Osteocyte (in vitro differentiated cells): ENCODE data around the gene NUDT15. TPM values are rescaled to one million over a fixed set of nuclear protein-coding genes. Genes with fewer than 3 reads are reported as not detected.

ENCODE experiments used
- DNase-seq: peaks from one replicate; pipeline ENCODE4 v3.0.0; 2021; ENCODE audit warnings: mixed read lengths; ENCODE audit not compliant: unreplicated experiment; ENCODE audit errors: extremely low spot score
- H3K27ac Mint-ChIP-seq: one replicate; pipeline ENCODE4 v1.8.0; 2021; ENCODE audit warnings: mild to moderate bottlenecking, mixed read lengths; ENCODE audit not compliant: unreplicated experiment
- H3K27me3 Mint-ChIP-seq: one replicate; pipeline ENCODE4 v1.8.0; 2021; ENCODE audit warnings: mixed read lengths; ENCODE audit not compliant: unreplicated experiment
- H3K36me3 Mint-ChIP-seq: one replicate; pipeline ENCODE4 v1.8.0; 2021; ENCODE audit warnings: mixed read lengths; ENCODE audit not compliant: unreplicated experiment
- H3K4me1 Mint-ChIP-seq: one replicate; pipeline ENCODE4 v1.8.0; 2021; ENCODE audit warnings: mixed read lengths; ENCODE audit not compliant: unreplicated experiment
- H3K4me3 Mint-ChIP-seq: one replicate; pipeline ENCODE4 v1.8.0; 2021; ENCODE audit warnings: mild to moderate bottlenecking, moderate library complexity, mixed read lengths; ENCODE audit not compliant: unreplicated experiment
- H3K9me3 Mint-ChIP-seq: one replicate; pipeline ENCODE4 v1.8.0; 2021; ENCODE audit warnings: mixed read lengths; ENCODE audit not compliant: unreplicated experiment
- CTCF ChIP-seq: fragments of 200-600 bp; sonication (generic); IDR thresholded peaks from 2 replicates; pipeline ENCODE4 v1.5.0; 2021; ENCODE audit warnings: antibody characterized with exemption, mild to moderate bottlenecking, moderate library complexity
- long read RNA-seq: library from polyadenylated mRNA; unstranded; transcript quantifications from one replicate; pipeline ENCODE4 v2.0.0, GENCODE V29; 2021
- total RNA-seq: library from RNA; stranded (reverse); gene quantifications from 2 replicates; pipeline ENCODE4 v1.2.1, GENCODE V29; 2021

Gene NUDT15
- total RNA-seq = 9.0 and 9.3 TPM in 2 replicates
- long read RNA-seq, transcript NUDT15-201 (3 exons, 2,098 nt) = major isoform, 96 of 97 reads
- long read RNA-seq, partial matches to known transcripts = 0 of 97 reads
- long read RNA-seq, other reads (novel, unspliced or antisense) = 1 of 97 reads

- peak within 1 kb of the TSS; percentile 80 for H3K4me3 Mint-ChIP-seq
- no peaks in the 10 kb centered on the region for H3K27me3 Mint-ChIP-seq
- DNase-seq = peak; percentile 98
- H3K27ac Mint-ChIP-seq = peak within 1 kb of the TSS; percentile 99
- H3K9me3 Mint-ChIP-seq = no peaks in the 10 kb centered on the region
- peaks cover 14% of the 10 kb centered on the region for H3K36me3 Mint-ChIP-seq
- H3K4me1 Mint-ChIP-seq = peaks cover 29% of the 10 kb centered on the region
- TF ChIP-seq CTCF = peak; percentile 99
Measured at GRCh38 chr13:48037346-48038173, at the start of gene NUDT15. NUDT15 (plus strand) TSS chr13:48037726; CDS start chr13:48037747, 21 bp downstream.

GRCh38 chr13:47990427-47990826, 47.1 kb upstream of the NUDT15 start:
- DNase-seq = no peak
- H3K36me3 Mint-ChIP-seq = peaks cover 41% of the 10 kb centered on the region
- no peaks in the 10 kb centered on the region for H3K4me1 Mint-ChIP-seq
- H3K27me3 Mint-ChIP-seq = no peaks in the 10 kb centered on the region
- H3K9me3 Mint-ChIP-seq = no peaks in the 10 kb centered on the region
- no peak overlapping the region for H3K4me3 Mint-ChIP-seq
- H3K27ac Mint-ChIP-seq = no peak overlapping the region
- no peak for TF ChIP-seq CTCF

GRCh38 chr13:47990920-47991466, 46.5 kb upstream of the NUDT15 start:
- Mint-ChIP-seq H3K4me3 (no peak overlapping the region), H3K36me3 (peaks cover 36% of the 10 kb centered on the region), H3K4me1 (no peaks in the 10 kb centered on the region), H3K9me3 (no peaks in the 10 kb centered on the region), H3K27ac (no peak overlapping the region), H3K27me3 (no peaks in the 10 kb centered on the region)
- TF ChIP-seq CTCF = no peak
- no peak for DNase-seq

GRCh38 chr13:47991859-47992258, 45.7 kb upstream of the NUDT15 start:
- Mint-ChIP-seq H3K27ac (no peak overlapping the region), H3K27me3 (no peaks in the 10 kb centered on the region), H3K4me3 (no peak overlapping the region), H3K9me3 (no peaks in the 10 kb centered on the region), H3K4me1 (no peaks in the 10 kb centered on the region), H3K36me3 (peaks cover 37% of the 10 kb centered on the region)
- no peak for TF ChIP-seq CTCF
- no peak for DNase-seq

GRCh38 chr13:47997384-47997783, 40.1 kb upstream of the NUDT15 start:
- no peak for TF ChIP-seq CTCF
- peaks cover 12% of the 10 kb centered on the region for H3K36me3 Mint-ChIP-seq
- no peaks in the 10 kb centered on the region for H3K9me3 Mint-ChIP-seq
- no peak for DNase-seq
- H3K4me1 Mint-ChIP-seq = peaks cover 26% of the 10 kb centered on the region
- no peak overlapping the region for H3K27ac Mint-ChIP-seq
- H3K27me3 Mint-ChIP-seq = no peaks in the 10 kb centered on the region
- H3K4me3 Mint-ChIP-seq = no peak overlapping the region
